HepG2 (cell line): Measurements from ENCODE around the gene SEC14L5. TPM values are rescaled to one million over a fixed set of nuclear protein-coding genes. Genes with fewer than 3 reads are reported as not detected.

Experiments used
- ATAC-seq: fragments of 200-7000 bp; cut with Tn5 transposase; 3 replicates; pipeline ENCODE4 v1.9.1; 2020; ENCODE audit warnings: mild to moderate bottlenecking, moderate library complexity
- BruUV-seq: library from RNA; stranded (reverse); fragments of 400-500 nt; replicated peaks from 2 replicates; lab custom pipeline; 2021; lab: Mats Ljungman, UMichigan
- CTCF ChIA-PET: fragments of 300-600 bp; formaldehyde crosslinking; extraction: SDS; loops from one replicate; lab custom pipeline; 2021; ENCODE audit warnings: low total read pairs, inconsistent platforms, low intra/inter-chr PET ratio; lab: Yijun Ruan, JAX
- POLR2A ChIA-PET: fragments of 350-600 bp; sonication (Branson Sonifier 250); formaldehyde crosslinking; loops from one replicate; lab custom pipeline; 2020; ENCODE audit warnings: antibody characterized with exemption, inconsistent platforms; lab: Yijun Ruan, JAX
- DNase-seq: peaks from one replicate; pipeline ENCODE4 v3.0.0-alpha.2; 2015; ENCODE audit warnings: low spot score
- FAIRE-seq: peaks from 3 replicates; lab custom pipeline; 2011; peaks lifted over from hg19 to GRCh38; lab: Jason Lieb, UNC
- H2AFZ ChIP-seq: one replicate; pipeline ENCODE4 v1.6.1; 2011; ENCODE audit warnings: low read length, inconsistent platforms
- H3K27ac ChIP-seq: fragments of 300-600 bp; 3 replicates; pipeline ENCODE4 v1.8.0; 2011; ENCODE audit warnings: mixed run types, mild to moderate bottlenecking, mixed read lengths, low read length, inconsistent platforms; ENCODE audit not compliant: insufficient read depth; ENCODE audit errors: extremely low read length
- H3K27me3 ChIP-seq, 2 experiments: fragments of 200-600 bp in 1 of 2; 2 replicates in 1 of 2; 3 replicates in 1 of 2; pipeline versions ENCODE4 v1.6.0 to v1.8.0; 2011; ENCODE audit warnings: low read length in 2 of 2, mild to moderate bottlenecking in 2 of 2, moderate library complexity in 2 of 2, inconsistent platforms in 1 of 2; ENCODE audit not compliant: insufficient read depth in 2 of 2, control insufficient read depth in 1 of 2
- H3K36me3 ChIP-seq, 2 experiments: fragments of 200-600 bp in 1 of 2; replicated peaks in 1 of 2; 2 replicates in 1 of 2; 3 replicates in 1 of 2; pipeline versions ENCODE4 v1.5.1 to v1.8.0; 2011; ENCODE audit warnings: low read length in 2 of 2, inconsistent platforms in 1 of 2; ENCODE audit not compliant: insufficient read depth in 2 of 2, control insufficient read depth in 1 of 2
- H3K4me1 ChIP-seq: 2 replicates; pipeline ENCODE4 v1.5.1; 2012; ENCODE audit warnings: low read length, inconsistent platforms; ENCODE audit not compliant: insufficient read depth
- H3K4me2 ChIP-seq: 2 replicates; pipeline ENCODE4 v1.6.0; 2011; ENCODE audit warnings: low read depth, low read length, inconsistent platforms
- H3K4me3 ChIP-seq, 3 experiments: fragments of 200-600 bp in 1 of 3; sonication (generic), shearing (Covaris generic) in 1 of 3; replicated peaks in 1 of 3; 2 replicates each; pipeline ENCODE4 v1.5.1; 2011 to 2016; ENCODE audit warnings: low read length in 3 of 3, inconsistent platforms in 2 of 3, low read depth in 2 of 3, mild to moderate bottlenecking in 2 of 3, control low read depth in 1 of 3, mixed read lengths in 1 of 3; ENCODE audit not compliant: insufficient read depth in 1 of 3
- H3K79me2 ChIP-seq: one replicate; pipeline ENCODE4 v1.6.1; 2011; ENCODE audit warnings: low read length, inconsistent platforms; ENCODE audit not compliant: insufficient read depth
- H3K9ac ChIP-seq: 2 replicates; pipeline ENCODE4 v1.6.0; 2011; ENCODE audit warnings: mild to moderate bottlenecking, low read depth, low read length, inconsistent platforms; ENCODE audit not compliant: insufficient read depth
- H3K9me3 ChIP-seq: 2 replicates; pipeline ENCODE4 v1.5.1; 2012; ENCODE audit warnings: mild to moderate bottlenecking, low read length
- H4K20me1 ChIP-seq: 2 replicates; pipeline ENCODE4 v1.6.0; 2011; ENCODE audit warnings: inconsistent platforms, mild to moderate bottlenecking, low read length, moderate library complexity; ENCODE audit not compliant: insufficient read depth
- RNF2 ChIP-seq: fragments of 450-650 bp; conservative IDR thresholded peaks from 2 replicates; pipeline ENCODE4 v1.6.1; 2016; ENCODE audit warnings: low read depth
- SIN3A ChIP-seq: IDR thresholded peaks from 2 replicates; pipeline ENCODE4 v1.6.1; 2011; ENCODE audit warnings: low read depth, mild to moderate bottlenecking, control low read depth, low read length, borderline replicate concordance
- TAF1 ChIP-seq: sonication (generic); formaldehyde crosslinking; IDR thresholded peaks from 2 replicates; pipeline ENCODE4 v1.4.0; 2020; ENCODE audit warnings: missing genetic modification reagents
- ZNF333 ChIP-seq: sonication (generic); formaldehyde crosslinking; IDR thresholded peaks from 2 replicates; pipeline ENCODE4 v1.4.0; 2020; ENCODE audit warnings: mild to moderate bottlenecking, missing genetic modification reagents, borderline replicate concordance
- WGBS: methylation state at CpG from one replicate; pipeline ENCODE4 v1.1.6; 2017; ENCODE audit warnings: low lambda C conversion rate; 5-methylcytosine and 5-hydroxymethylcytosine counted together
- in situ Hi-C: cut with HindIII; loops from 2 replicates; pipeline ENCODE4 v1.10.0; 2017; ENCODE audit warnings: low pct_unique_long_range_greater_than_20kb; ENCODE audit not compliant: extremely low pct_ligation_motif_present
- intact Hi-C: fragments of 100-400 bp; cut with micrococcal nuclease; formaldehyde crosslinking; loops from one replicate; pipeline ENCODE4 v1.10.0; 2022; ENCODE audit not compliant: unreplicated experiment
- polyA plus RNA-seq, 8 experiments: library from polyadenylated mRNA; depleted of rRNA in 3 of 8; stranded (reverse) in 7 of 8; unstranded in 1 of 8; fragments of >200 nt; fragmentation: Illumina TruSeq in 4 of 8; extraction: Trizol in 4 of 8; gene quantifications; 2 replicates each; pipeline versions ENCODE4 v1.2.1 to v1.2.3, GENCODE V29; 2011 to 2016; ENCODE audit warnings: low read depth in 4 of 8, missing spikeins in 1 of 8, mixed read lengths in 1 of 8; ENCODE audit not compliant: insufficient read depth in 1 of 8
- total RNA-seq, 5 experiments: library from RNA; depleted of rRNA; stranded (reverse); fragments of >200 nt; fragmentation: Illumina TruSeq; extraction: Trizol; gene quantifications; 2 replicates each; pipeline ENCODE4 v1.2.3, GENCODE V29; 2016; ENCODE audit warnings: low read depth in 1 of 5

SEC14L5 gene
- total and polyA plus RNA-seq, 2 of the 13 experiments (the other 11 are each of a cell fraction or from before 2014, with no cell fraction given), result 0.40 to 0.42 TPM

DNA sequence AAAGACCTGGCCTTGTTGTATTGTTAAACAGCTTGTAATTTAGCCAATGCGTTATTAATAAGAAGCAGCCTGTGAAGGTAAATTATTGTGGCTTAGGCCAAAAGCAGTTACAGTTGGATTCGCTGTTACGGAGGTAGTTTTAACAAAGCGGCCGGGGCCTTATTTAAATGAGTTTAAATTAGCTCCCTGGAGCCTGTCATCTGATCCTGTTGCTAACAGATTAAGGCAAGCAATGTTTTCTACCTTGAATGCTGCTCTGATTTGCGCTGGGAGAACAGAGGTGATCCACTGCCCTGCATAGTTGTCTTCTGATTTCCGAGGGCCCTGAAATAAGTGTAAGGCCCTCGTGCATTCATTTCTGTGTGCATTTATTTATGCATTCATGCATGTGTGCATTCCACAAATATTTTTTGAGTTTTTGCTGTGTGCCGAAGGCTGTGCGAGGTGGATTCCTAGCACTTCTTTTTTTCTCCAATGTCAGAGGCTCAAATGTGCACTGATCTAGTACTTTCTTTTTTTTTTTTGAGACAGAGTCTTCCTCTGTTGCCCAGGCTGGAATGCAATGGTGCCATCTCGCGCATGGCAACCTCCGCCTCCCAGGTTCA is 10.9 kb downstream of the SEC14L5 start:
- ATAC-seq, result no peak
- Histone ChIP-seq H3K27ac (no peak overlapping the region), H3K79me2 (no peaks in the 10 kb centered on the region), H3K4me3 (no peak overlapping the region), H3K4me1 (0 out of 2 replicates have a peak, but pooled peaks cover 16% of the 10 kb centered on the region), H3K9ac (no peak overlapping the region), H3K27me3 (peaks cover 0 to 19% of the 10 kb centered on the region in 2 experiments; a peak in 3 of 5 replicates), H3K4me2 (no peak overlapping the region), H3K36me3 (no peaks in the 10 kb centered on the region), H4K20me1 (no peaks in the 10 kb centered on the region), H3K9me3 (no peaks in the 10 kb centered on the region), H2AFZ (no peak overlapping the region)
- no peak for TF ChIP-seq SIN3A
- intact Hi-C loops, result no loop called here
- POLR2A ChIA-PET, result no interaction called here
- no peak for FAIRE-seq
- CTCF ChIA-PET, result no interaction called here
- in situ Hi-C loops, result loop anchor here (25.0 kb wide), 1 partner anchor 457 kb away; no protein-coding TSS in a partner anchor
- DNase-seq, result no peak
- 61% methylated on average over 13 of the region's 13 CpGs for WGBS
- no TSS peak for BruUV-seq

DNA sequence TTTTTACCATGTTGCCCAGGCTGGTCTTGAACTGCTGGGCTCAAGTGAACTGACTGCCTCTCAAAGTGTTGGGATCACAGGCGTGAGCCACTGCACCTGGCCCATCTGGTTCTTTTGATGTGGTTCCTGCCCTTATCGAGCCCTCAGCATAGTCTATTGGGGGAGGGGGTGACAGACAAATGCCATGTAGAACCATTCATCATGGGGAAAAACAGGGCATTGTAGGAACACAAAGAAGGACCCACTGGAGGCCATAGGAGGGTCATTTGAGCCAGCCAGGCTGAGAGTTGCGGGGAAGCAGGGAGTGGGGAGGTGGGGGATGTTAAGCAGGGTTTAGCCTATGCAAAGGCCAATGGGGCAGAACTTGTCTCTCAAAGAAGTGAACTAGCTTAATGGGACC is 11.9 kb downstream of the SEC14L5 start:
- Histone ChIP-seq H2AFZ (no peak overlapping the region), H3K4me3 (no peak overlapping the region), H4K20me1 (no peaks in the 10 kb centered on the region), H3K36me3 (no peaks in the 10 kb centered on the region), H3K4me1 (0 out of 2 replicates have a peak, but pooled peaks cover 16% of the 10 kb centered on the region), H3K79me2 (no peaks in the 10 kb centered on the region), H3K9me3 (no peaks in the 10 kb centered on the region), H3K9ac (no peak overlapping the region), H3K27me3 (peaks cover 0 to 19% of the 10 kb centered on the region in 2 experiments; a peak in 3 of 5 replicates), H3K4me2 (no peak overlapping the region), H3K27ac (no peak overlapping the region)
- CTCF ChIA-PET, result no interaction called here
- ATAC-seq, result no peak
- in situ Hi-C loops, result loop anchor here (25.0 kb wide), 1 partner anchor 458 kb away; no protein-coding TSS in a partner anchor
- TF ChIP-seq TAF1 (CRISPR knock-in tag) (no peak), ZNF333 (CRISPR knock-in tag) (no peak), RNF2 (0 out of 2 replicates have a peak, but pooled peaks have one; percentile 9)
- intact Hi-C loops, result no loop called here
- no peak for DNase-seq
- POLR2A ChIA-PET, result interaction anchor here (1.9 kb wide), 1 partner anchor 12 kb away, joined by 4 read pairs; the partner anchor contains the start of gene SEC14L5
- no peak for FAIRE-seq
- no TSS peak for BruUV-seq
- WGBS, result 35% methylated on average over 3 of the region's 3 CpGs
